Measurements from ENCODE around the gene ATP13A5. TPM values are rescaled to one million over a fixed set of nuclear protein-coding genes. Genes with fewer than 3 reads are reported as not detected.

The ATP13A5 gene
- total and polyA plus RNA-seq, 3 donors from 2014 or later: 0.16 to 0.26 (median 0.25) TPM

DNA sequence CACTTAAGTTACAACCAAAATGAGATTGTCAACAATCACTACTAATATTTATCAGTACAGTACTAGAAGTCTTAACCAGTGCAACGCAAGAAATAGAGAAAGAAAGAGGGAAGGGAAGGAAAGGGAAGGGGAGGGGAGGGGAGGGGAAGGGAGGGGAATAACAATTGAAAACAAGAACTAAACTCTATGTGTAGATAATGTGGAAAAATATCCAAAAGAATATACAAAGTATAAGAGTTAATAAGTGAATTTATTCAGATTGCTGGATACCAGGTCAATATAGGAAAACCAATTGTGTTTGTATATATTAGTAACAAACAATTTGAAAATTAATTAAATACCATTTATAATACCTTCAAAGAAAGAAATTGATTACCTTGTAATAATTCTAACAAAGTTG is 10.7 kb downstream of the ATP13A5 start:
- Histone ChIP-seq H3K4me3 (no peak overlapping the region), H3K36me3 (ENCODE audit: low read depth, missing control alignments) (no peaks in the 10 kb centered on the region), H3K9me3 (no peaks in the 10 kb centered on the region), H3K27ac (no peak overlapping the region), H3K27me3 (no peaks in the 10 kb centered on the region), H3K4me1 (no peaks in the 10 kb centered on the region)
- DNase-seq: no peak
- 66 to 71% methylated on average over 1 of the region's 1 CpG for WGBS, 2 donors
- intact Hi-C loops (cut with DNase I; ENCODE audit: low total_unique reads): no loop called here
- TF ChIP-seq, protein P1, sequence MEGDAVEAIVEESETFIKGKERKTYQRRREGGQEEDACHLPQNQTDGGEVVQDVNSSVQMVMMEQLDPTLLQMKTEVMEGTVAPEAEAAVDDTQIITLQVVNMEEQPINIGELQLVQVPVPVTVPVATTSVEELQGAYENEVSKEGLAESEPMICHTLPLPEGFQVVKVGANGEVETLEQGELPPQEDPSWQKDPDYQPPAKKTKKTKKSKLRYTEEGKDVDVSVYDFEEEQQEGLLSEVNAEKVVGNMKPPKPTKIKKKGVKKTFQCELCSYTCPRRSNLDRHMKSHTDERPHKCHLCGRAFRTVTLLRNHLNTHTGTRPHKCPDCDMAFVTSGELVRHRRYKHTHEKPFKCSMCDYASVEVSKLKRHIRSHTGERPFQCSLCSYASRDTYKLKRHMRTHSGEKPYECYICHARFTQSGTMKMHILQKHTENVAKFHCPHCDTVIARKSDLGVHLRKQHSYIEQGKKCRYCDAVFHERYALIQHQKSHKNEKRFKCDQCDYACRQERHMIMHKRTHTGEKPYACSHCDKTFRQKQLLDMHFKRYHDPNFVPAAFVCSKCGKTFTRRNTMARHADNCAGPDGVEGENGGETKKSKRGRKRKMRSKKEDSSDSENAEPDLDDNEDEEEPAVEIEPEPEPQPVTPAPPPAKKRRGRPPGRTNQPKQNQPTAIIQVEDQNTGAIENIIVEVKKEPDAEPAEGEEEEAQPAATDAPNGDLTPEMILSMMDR (IDR thresholded peaks at IDR 0.05): no peak
- TF ChIP-seq POLR2A (IDR thresholded peaks at IDR 0.05): no peak

DNA sequence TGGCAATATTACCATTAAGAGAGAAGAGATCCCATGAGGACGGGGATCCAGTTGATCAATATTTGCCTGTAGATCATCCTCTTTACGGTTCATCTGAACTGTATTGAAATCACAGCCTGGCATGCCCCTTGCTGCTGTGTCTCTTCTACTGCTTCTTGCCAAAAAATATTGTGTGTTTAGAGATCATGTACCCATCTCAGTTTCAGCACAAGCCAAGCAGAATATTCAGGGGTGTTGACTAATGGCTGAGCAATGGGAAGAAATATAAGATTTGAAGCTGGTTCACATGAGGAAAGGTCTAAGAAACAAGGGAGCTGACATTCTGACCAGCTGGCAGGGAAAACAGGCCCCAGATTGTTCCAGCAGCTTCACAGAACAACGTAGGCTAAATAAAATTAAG is 21.3 kb downstream of the ATP13A5 start:
- TF ChIP-seq POLR2A (IDR thresholded peaks at IDR 0.05): no peak
- TF ChIP-seq, protein P1 (IDR thresholded peaks at IDR 0.05): no peak
- Histone ChIP-seq H3K9me3 (no peaks in the 10 kb centered on the region), H3K36me3 (ENCODE audit: low read depth, missing control alignments) (no peaks in the 10 kb centered on the region), H3K27me3 (no peaks in the 10 kb centered on the region), H3K4me3 (no peak overlapping the region), H3K27ac (no peak overlapping the region), H3K4me1 (no peaks in the 10 kb centered on the region)
- DNase-seq: no peak
- intact Hi-C loops (cut with DNase I; ENCODE audit: low total_unique reads): no loop called here
- WGBS, 2 donors: 84 to 93% methylated on average over 3 of the region's 3 CpGs

DNA sequence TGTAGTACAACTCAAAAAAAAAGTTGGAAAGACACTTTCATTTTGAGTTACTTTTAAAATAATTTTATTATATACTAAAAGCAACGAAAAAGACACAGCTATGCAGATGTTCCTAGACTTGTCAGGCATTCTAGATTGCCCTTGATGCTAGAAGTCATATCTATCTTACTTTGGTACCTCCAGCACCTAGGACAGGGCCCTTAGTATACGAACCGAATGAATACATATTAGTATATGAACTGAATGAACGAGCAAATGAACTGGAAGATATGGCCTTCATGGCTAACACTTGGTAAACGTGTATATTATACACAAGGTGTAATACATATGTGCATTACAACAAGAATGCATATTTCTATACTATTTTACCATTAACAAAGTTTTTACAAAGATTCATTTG is 24.1 kb downstream of the ATP13A5 start:
- 60 to 73% methylated on average over 5 of the region's 5 CpGs for WGBS, 2 donors
- no peak for DNase-seq
- no peak overlapping the region for H3K27ac ChIP-seq
- no peaks in the 10 kb centered on the region for H3K27me3 ChIP-seq
- no peaks in the 10 kb centered on the region for H3K36me3 ChIP-seq (ENCODE audit: low read depth, missing control alignments)
- H3K4me1 ChIP-seq: no peaks in the 10 kb centered on the region
- no peaks in the 10 kb centered on the region for H3K9me3 ChIP-seq
- H3K4me3 ChIP-seq: no peak overlapping the region
- TF ChIP-seq, protein P1 (IDR thresholded peaks at IDR 0.05): no peak
- no peak for TF ChIP-seq POLR2A (IDR thresholded peaks at IDR 0.05)
- intact Hi-C loops (cut with DNase I; ENCODE audit: low total_unique reads): no loop called here

DNA sequence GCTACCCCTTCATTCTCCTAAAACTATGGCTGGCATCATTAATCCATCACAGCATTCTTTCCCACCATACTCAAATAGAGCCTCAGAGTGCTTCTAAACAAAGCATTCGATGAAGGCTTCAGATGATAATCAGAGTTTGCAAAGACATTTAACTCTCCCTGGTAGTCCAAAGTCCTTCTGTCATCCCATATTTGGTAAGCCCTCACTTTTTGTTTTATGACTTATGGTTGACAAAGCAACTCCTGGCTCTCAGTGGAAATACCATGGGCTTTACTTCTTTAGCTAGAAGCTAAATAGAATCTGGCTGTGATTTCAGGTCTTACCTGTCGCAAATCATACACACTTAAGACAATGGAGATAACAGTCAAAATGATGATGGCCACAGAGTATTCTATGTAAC is 27.8 kb downstream of the ATP13A5 start:
- Histone ChIP-seq H3K27ac (no peak overlapping the region), H3K27me3 (no peaks in the 10 kb centered on the region), H3K9me3 (no peaks in the 10 kb centered on the region), H3K36me3 (ENCODE audit: low read depth, missing control alignments) (no peaks in the 10 kb centered on the region), H3K4me1 (no peaks in the 10 kb centered on the region), H3K4me3 (no peak overlapping the region)
- intact Hi-C loops (cut with DNase I; ENCODE audit: low total_unique reads): no loop called here
- 84 to 86% methylated on average over 2 of the region's 2 CpGs for WGBS, 2 donors
- no peak for DNase-seq
- TF ChIP-seq, protein P1 (IDR thresholded peaks at IDR 0.05): no peak
- TF ChIP-seq POLR2A (IDR thresholded peaks at IDR 0.05): no peak

DNA sequence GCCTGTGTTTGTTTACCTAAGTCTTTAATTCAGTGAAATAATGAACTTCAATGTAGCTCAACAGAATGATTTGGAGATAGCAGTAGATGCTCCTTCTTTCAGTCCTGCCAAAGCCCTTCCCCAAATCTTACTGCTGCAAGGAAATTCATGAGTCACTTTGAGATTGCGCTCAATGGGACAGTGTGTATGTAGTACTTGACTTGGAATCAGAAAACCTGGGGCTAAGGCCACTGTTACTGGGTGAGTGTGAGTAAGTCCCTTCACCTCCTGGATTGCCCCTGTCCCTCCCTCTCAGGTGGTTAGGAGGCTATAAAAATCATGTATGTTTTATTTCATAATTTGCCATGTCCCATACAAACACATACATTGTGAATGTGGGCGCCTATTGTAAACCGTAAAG is 29.9 kb downstream of the ATP13A5 start:
- H3K4me3 ChIP-seq: no peak overlapping the region
- no peak for DNase-seq
- H3K9me3 ChIP-seq: no peaks in the 10 kb centered on the region
- no peaks in the 10 kb centered on the region for H3K4me1 ChIP-seq
- no peaks in the 10 kb centered on the region for H3K36me3 ChIP-seq (ENCODE audit: low read depth, missing control alignments)
- TF ChIP-seq POLR2A (IDR thresholded peaks at IDR 0.05): no peak
- TF ChIP-seq, protein P1 (IDR thresholded peaks at IDR 0.05): no peak
- intact Hi-C loops (cut with DNase I; ENCODE audit: low total_unique reads): no loop called here
- 67 to 96% methylated on average over 3 of the region's 3 CpGs for WGBS, 2 donors
- no peaks in the 10 kb centered on the region for H3K27me3 ChIP-seq
- no peak overlapping the region for H3K27ac ChIP-seq
